Naive thymus-derived CD4-positive, alpha-beta T cell (primary cell): ENCODE measurements around the gene IRF8. TPM values are rescaled to one million over a fixed set of nuclear protein-coding genes. Genes with fewer than 3 reads are reported as not detected.

ENCODE experiments used
- ATAC-seq: fragments of 150-1000 bp; cut with Tn5 transposase; 2 replicates; pipeline ENCODE4 v1.10.0; 2021; ENCODE audit warnings: mild to moderate bottlenecking, moderate library complexity
- CTCF ChIA-PET: fragments of 350-600 bp; sonication (Branson Sonifier 250); formaldehyde crosslinking; loops from one replicate; lab custom pipeline; 2021; ENCODE audit warnings: antibody characterized with exemption; lab: Charles Lee
- POLR2A ChIA-PET: fragments of 350-600 bp; sonication (Branson Sonifier 250); formaldehyde crosslinking; loops from one replicate; lab custom pipeline; 2021; ENCODE audit warnings: antibody characterized with exemption, inconsistent platforms; lab: Charles Lee
- DNase-seq, 9 donors: peaks; one replicate each; pipeline versions ENCODE4 v3.0.0 to v3.0.0-alpha.2; 2020 to 2022; ENCODE audit warnings: mixed read lengths in 1 of 9
- H3K27ac ChIP-seq: one replicate; pipeline ENCODE4 v1.7.0; 2013; ENCODE audit warnings: mild to moderate bottlenecking, low read depth, low read length, moderate library complexity
- H3K27me3 ChIP-seq, 2 donors: one replicate each; pipeline ENCODE4 v1.7.0; 2013; ENCODE audit warnings: low read length in 2 of 2, mild to moderate bottlenecking in 2 of 2, moderate library complexity in 2 of 2; ENCODE audit not compliant: control insufficient read depth in 2 of 2, insufficient read depth in 2 of 2
- H3K36me3 ChIP-seq, 3 experiments: 1 replicate in 2 of 3; 2 replicates in 1 of 3; pipeline ENCODE4 v1.7.0; 2013; ENCODE audit warnings: low read length in 3 of 3, mild to moderate bottlenecking in 3 of 3, moderate library complexity in 1 of 3; ENCODE audit not compliant: insufficient read depth in 3 of 3, control insufficient read depth in 2 of 3
- H3K4me1 ChIP-seq, 2 donors: one replicate each; pipeline ENCODE4 v1.7.0; 2013; ENCODE audit warnings: low read length in 2 of 2, mild to moderate bottlenecking in 2 of 2, moderate library complexity in 1 of 2; ENCODE audit not compliant: control insufficient read depth in 2 of 2, insufficient read depth in 2 of 2
- H3K4me3 ChIP-seq: 2 replicates; pipeline ENCODE4 v1.7.0; 2013; ENCODE audit warnings: mild to moderate bottlenecking, low read length
- H3K9me3 ChIP-seq, 3 experiments: 1 replicate in 2 of 3; 2 replicates in 1 of 3; pipeline ENCODE4 v1.7.0; 2013; ENCODE audit warnings: low read length in 3 of 3; ENCODE audit not compliant: control insufficient read depth in 2 of 3
- H3K27ac Mint-ChIP-seq, 9 donors: one replicate each; pipeline ENCODE4 v1.8.0; 2020 to 2022; ENCODE audit warnings: mixed read lengths in 9 of 9, mild to moderate bottlenecking in 8 of 9, moderate library complexity in 5 of 9, inconsistent platforms in 2 of 9
- H3K27me3 Mint-ChIP-seq, 5 donors: one replicate each; pipeline ENCODE4 v1.8.0; 2021 to 2022; ENCODE audit warnings: mixed read lengths in 5 of 5, mild to moderate bottlenecking in 1 of 5
- H3K36me3 Mint-ChIP-seq, 5 donors: one replicate each; pipeline ENCODE4 v1.8.0; 2020 to 2022; ENCODE audit warnings: mixed read lengths in 5 of 5, mild to moderate bottlenecking in 3 of 5, inconsistent platforms in 1 of 5
- H3K4me1 Mint-ChIP-seq, 7 donors: one replicate each; pipeline ENCODE4 v1.8.0; 2020 to 2022; ENCODE audit warnings: mixed read lengths in 7 of 7, mild to moderate bottlenecking in 3 of 7, inconsistent platforms in 1 of 7
- H3K4me3 Mint-ChIP-seq, 10 donors: one replicate each; pipeline ENCODE4 v1.8.0; 2020 to 2022; ENCODE audit warnings: mild to moderate bottlenecking in 10 of 10, mixed read lengths in 10 of 10, moderate library complexity in 6 of 10, inconsistent platforms in 2 of 10
- H3K9me3 Mint-ChIP-seq, 11 donors: one replicate each; pipeline ENCODE4 v1.8.0; 2020 to 2022; ENCODE audit warnings: mixed read lengths in 11 of 11, mild to moderate bottlenecking in 4 of 11, inconsistent platforms in 1 of 11, moderate library complexity in 1 of 11
- intact Hi-C, 2 donors: fragments of 100-400 bp; cut with micrococcal nuclease; formaldehyde crosslinking; loops; one replicate each; pipeline ENCODE4 v1.15.1; 2023
- polyA plus RNA-seq, 2 donors: library from polyadenylated mRNA; unstranded; fragments of 300-500 nt; fragmentation: Illumina TruSeq; gene quantifications; one replicate each; pipeline ENCODE4 v1.2.3, GENCODE V29; 2021
- total RNA-seq, 6 experiments: library from RNA in 5 of 6; stranded (reverse) in 5 of 6; gene quantifications; 1 replicate in 5 of 6; 2 replicates in 1 of 6; pipeline ENCODE4 v1.2.3 and lab custom pipeline; 2021 to 2026

The IRF8 gene
- total and polyA plus RNA-seq, 7 experiments from 2014 or later = 3.5 to 105 (median 6.4) TPM

DNA sequence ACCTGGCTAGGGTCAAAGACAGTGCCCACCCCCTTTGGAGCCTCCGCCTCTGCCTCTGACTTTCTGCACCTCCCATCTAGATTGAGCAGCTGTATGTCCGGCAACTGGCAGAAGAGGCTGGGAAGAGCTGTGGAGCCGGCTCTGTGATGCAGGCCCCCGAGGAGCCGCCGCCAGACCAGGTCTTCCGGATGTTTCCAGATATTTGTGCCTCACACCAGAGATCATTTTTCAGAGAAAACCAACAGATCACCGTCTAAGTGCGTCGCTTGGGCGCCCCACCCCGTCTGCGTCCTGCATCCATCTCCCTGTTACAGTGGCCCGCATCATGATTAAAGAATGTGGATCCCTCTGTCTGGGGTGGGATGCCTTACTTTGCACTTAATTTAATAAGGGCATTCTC is 22.1 kb downstream of the IRF8 start:
- no peaks in the 10 kb centered on the region for H3K27me3 ChIP-seq
- intact Hi-C loops = no loop called here
- Mint-ChIP-seq H3K36me3 (peaks cover 3 to 19% (median 12%) of the 10 kb centered on the region in 5 donors), H3K4me1 (peaks cover 0 to 14% (median 6%) of the 10 kb centered on the region in 7 donors), H3K4me3 (no peak overlapping the region), H3K27me3 (no peaks in the 10 kb centered on the region), H3K27ac (no peak overlapping the region), H3K9me3 (peaks cover 0 to 3% (median 0%) of the 10 kb centered on the region in 11 donors)
- H3K4me3 ChIP-seq = no peak overlapping the region
- H3K9me3 ChIP-seq = no peaks in the 10 kb centered on the region
- no peak overlapping the region for H3K27ac ChIP-seq
- peaks cover 0 to 21% (median 0%) of the 10 kb centered on the region in 3 experiments for H3K36me3 ChIP-seq
- CTCF ChIA-PET = no interaction called here
- H3K4me1 ChIP-seq = no peaks in the 10 kb centered on the region
- no peak for DNase-seq
- POLR2A ChIA-PET = no interaction called here
- no peak for ATAC-seq

DNA sequence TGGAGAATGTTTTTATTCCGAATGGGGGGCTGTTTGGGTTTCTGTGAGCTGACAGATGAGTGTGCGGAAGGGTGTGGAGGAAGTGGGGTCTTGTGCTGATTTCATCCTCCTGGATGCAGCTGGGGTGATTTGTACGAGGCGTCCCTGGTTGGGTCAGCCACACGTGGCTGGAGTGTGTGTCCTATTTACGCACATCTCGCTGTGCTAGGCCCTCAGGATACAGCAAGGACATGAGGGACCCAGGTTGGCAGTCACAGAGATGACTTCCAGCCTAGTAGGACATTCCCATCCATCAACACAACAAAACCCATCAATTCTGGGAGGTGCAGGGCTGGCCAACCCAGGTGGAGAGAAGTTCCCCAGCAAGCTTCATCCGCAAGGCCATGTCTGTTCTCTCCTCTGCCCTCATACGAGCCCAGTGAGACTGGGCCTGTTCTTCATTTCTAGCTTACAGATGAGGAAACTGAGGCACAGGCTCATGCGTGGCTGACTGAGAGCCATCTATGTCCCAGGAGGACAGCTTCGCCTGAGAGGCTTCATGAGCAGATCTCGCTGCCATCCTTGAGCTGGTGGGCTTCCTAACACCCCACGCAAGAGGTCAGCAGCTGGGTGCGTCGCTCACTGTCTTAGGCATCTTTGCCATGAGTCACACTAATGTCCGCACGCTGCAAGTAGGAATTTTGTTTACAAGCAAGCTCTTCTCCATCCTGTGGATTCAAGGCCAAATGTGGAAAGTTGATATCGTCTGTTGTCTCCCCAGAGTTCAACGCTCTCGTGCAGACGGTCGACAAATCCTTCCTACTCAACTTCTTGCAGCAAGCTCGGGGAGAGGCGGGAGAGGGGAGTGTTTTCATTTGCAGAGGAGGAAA is 24.4 kb downstream of the IRF8 start:
- ATAC-seq = no peak
- no peaks in the 10 kb centered on the region for H3K4me1 ChIP-seq
- peaks cover 0 to 3% (median 0%) of the 10 kb centered on the region in 11 donors for H3K9me3 Mint-ChIP-seq
- no peaks in the 10 kb centered on the region for H3K27me3 ChIP-seq
- H3K4me1 Mint-ChIP-seq = peaks cover 0 to 13% (median 2%) of the 10 kb centered on the region in 7 donors
- H3K27ac ChIP-seq = no peak overlapping the region
- no peaks in the 10 kb centered on the region for H3K9me3 ChIP-seq
- no peak overlapping the region for H3K27ac Mint-ChIP-seq
- peaks cover 0 to 17% (median 0%) of the 10 kb centered on the region in 3 experiments for H3K36me3 ChIP-seq
- no peak overlapping the region for H3K4me3 Mint-ChIP-seq
- peaks cover 0 to 3% (median 0%) of the 10 kb centered on the region in 5 donors for H3K27me3 Mint-ChIP-seq
- peaks cover 3 to 19% (median 9%) of the 10 kb centered on the region in 5 donors for H3K36me3 Mint-ChIP-seq
- no peak for DNase-seq
- H3K4me3 ChIP-seq = no peak overlapping the region
- intact Hi-C loops = no loop called here
- ChIA-PET POLR2A (interaction anchor here (0.7 kb wide), 1 partner anchor 12 kb away, joined by 5 read pairs; no protein-coding TSS in a partner anchor), CTCF (interaction anchor here (0.6 to 1.4 kb wide), 2 partner anchors 10 to 96 kb away, joined by 3 read pairs; no protein-coding TSS in a partner anchor)

GRCh38 chr16:85924675-85925074 is 25.7 kb downstream of the IRF8 start:
- H3K27ac Mint-ChIP-seq = no peak overlapping the region
- intact Hi-C loops = no loop called here
- Histone ChIP-seq H3K4me1 (no peaks in the 10 kb centered on the region), H3K36me3 (peaks cover 0 to 4% (median 0%) of the 10 kb centered on the region in 3 experiments), H3K27me3 (no peaks in the 10 kb centered on the region), H3K9me3 (no peaks in the 10 kb centered on the region), H3K4me3 (no peak overlapping the region), H3K27ac (no peak overlapping the region)
- DNase-seq (no peak), ATAC-seq (no peak)
- ChIA-PET POLR2A (no interaction called here), CTCF (no interaction called here)
- H3K27me3 Mint-ChIP-seq = peaks cover 0 to 3% (median 0%) of the 10 kb centered on the region in 5 donors
- H3K4me3 Mint-ChIP-seq = no peak overlapping the region
- H3K4me1 Mint-ChIP-seq = peaks cover 0 to 14% (median 4%) of the 10 kb centered on the region in 7 donors
- H3K9me3 Mint-ChIP-seq = peaks cover 0 to 3% (median 0%) of the 10 kb centered on the region in 11 donors
- peaks cover 3 to 16% (median 9%) of the 10 kb centered on the region in 5 donors for H3K36me3 Mint-ChIP-seq

DNA sequence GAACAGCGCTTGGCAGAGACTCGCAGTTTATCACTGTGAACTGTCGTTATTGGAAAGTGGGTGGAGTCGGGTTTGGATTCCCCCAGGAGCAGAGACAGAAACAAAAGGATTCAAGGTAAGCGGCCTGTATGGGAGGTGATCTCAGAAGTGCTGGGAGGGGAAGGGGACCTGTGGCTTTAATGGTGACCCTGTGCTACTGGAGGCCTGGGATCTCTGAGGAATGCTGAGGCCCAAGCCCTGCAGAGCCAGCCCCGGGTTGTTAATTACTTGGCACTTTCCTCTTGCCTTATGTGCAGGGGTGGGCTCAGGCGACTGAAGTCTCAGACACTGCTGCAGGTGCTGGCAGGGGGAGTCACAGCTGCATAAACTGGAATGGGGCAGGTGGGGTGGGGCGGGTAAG is 27.4 kb downstream of the IRF8 start:
- Histone ChIP-seq H3K4me3 (no peak overlapping the region), H3K9me3 (no peaks in the 10 kb centered on the region), H3K27ac (no peak overlapping the region), H3K36me3 (no peaks in the 10 kb centered on the region), H3K27me3 (no peaks in the 10 kb centered on the region), H3K4me1 (no peaks in the 10 kb centered on the region)
- POLR2A ChIA-PET = no interaction called here
- Mint-ChIP-seq H3K27ac (no peak overlapping the region), H3K36me3 (peaks cover 0 to 3% (median under 1%) of the 10 kb centered on the region in 5 donors), H3K9me3 (peaks cover 0 to 3% (median 0%) of the 10 kb centered on the region in 11 donors), H3K4me1 (peaks cover 0 to 14% (median 4%) of the 10 kb centered on the region in 7 donors), H3K4me3 (no peak overlapping the region), H3K27me3 (peaks cover 0 to 3% (median 0%) of the 10 kb centered on the region in 5 donors)
- intact Hi-C loops = no loop called here
- CTCF ChIA-PET = no interaction called here
- ATAC-seq (no peak), DNase-seq (no peak)

- ChIA-PET CTCF (no interaction called here), POLR2A (no interaction called here)
- H3K9me3 Mint-ChIP-seq = peaks cover 0 to 3% (median 0%) of the 10 kb centered on the region in 11 donors
- ATAC-seq = no peak
- no peak overlapping the region for H3K4me3 Mint-ChIP-seq
- H3K36me3 ChIP-seq = no peaks in the 10 kb centered on the region
- H3K9me3 ChIP-seq = no peaks in the 10 kb centered on the region
- H3K27me3 Mint-ChIP-seq = peaks cover 0 to 3% (median 0%) of the 10 kb centered on the region in 5 donors
- no peak overlapping the region for H3K4me3 ChIP-seq
- no peaks in the 10 kb centered on the region for H3K4me1 ChIP-seq
- no peak overlapping the region for H3K27ac ChIP-seq
- H3K27me3 ChIP-seq = no peaks in the 10 kb centered on the region
- intact Hi-C loops = no loop called here
- H3K36me3 Mint-ChIP-seq = peaks cover 0 to 3% (median 0%) of the 10 kb centered on the region in 5 donors
- DNase-seq = peak in 1 of 9 donors; percentile 28
- H3K27ac Mint-ChIP-seq = peak overlapping the region in 2 of 9 donors; percentile 52 to 65
- peaks cover 0 to 14% (median 4%) of the 10 kb centered on the region in 7 donors for H3K4me1 Mint-ChIP-seq
These were observed 28.4 kb downstream of the IRF8 start for GRCh38 chr16:85927371-85927770.

GRCh38 chr16:85927959-85928358 is 29.0 kb downstream of the IRF8 start:
- intact Hi-C loops = no loop called here
- peak overlapping the region in 1 of 9 donors; percentile 65 for H3K27ac Mint-ChIP-seq

More at GRCh38 chr16:85927959-85928358, 29.0 kb downstream of the IRF8 start:
- peaks cover 0 to 3% (median 0%) of the 10 kb centered on the region in 5 donors for H3K27me3 Mint-ChIP-seq
- no peaks in the 10 kb centered on the region for H3K9me3 ChIP-seq
- peaks cover 0 to 14% (median 4%) of the 10 kb centered on the region in 7 donors for H3K4me1 Mint-ChIP-seq
- no peak overlapping the region for H3K4me3 ChIP-seq
- DNase-seq (no peak), ATAC-seq (no peak)
- ChIA-PET CTCF (no interaction called here), POLR2A (no interaction called here)
- H3K36me3 ChIP-seq = no peaks in the 10 kb centered on the region
- no peaks in the 10 kb centered on the region for H3K4me1 ChIP-seq
- H3K27me3 ChIP-seq = no peaks in the 10 kb centered on the region
- H3K36me3 Mint-ChIP-seq = peaks cover 0 to 3% (median 0%) of the 10 kb centered on the region in 5 donors
- H3K4me3 Mint-ChIP-seq = no peak overlapping the region
- peaks cover 0 to 3% (median 0%) of the 10 kb centered on the region in 11 donors for H3K9me3 Mint-ChIP-seq
- H3K27ac ChIP-seq = no peak overlapping the region
